NT2/D1 (cell line): ENCODE results near the gene GZMM.

Experiments
- SUZ12 ChIP-seq: IDR thresholded peaks from 2 replicates; pipeline ENCODE4 v1.6.1; 2011; ENCODE audit not compliant: insufficient read length, insufficient read depth; ENCODE audit errors: extremely low read depth
- YY1 ChIP-seq: IDR thresholded peaks from 2 replicates; pipeline ENCODE4 v1.6.1; 2011; ENCODE audit not compliant: insufficient read length, insufficient read depth
- ZNF274 ChIP-seq: IDR thresholded peaks from 2 replicates; pipeline ENCODE4 v1.6.1; 2011; ENCODE audit warnings: mild to moderate bottlenecking, low read depth, low read length

DNA sequence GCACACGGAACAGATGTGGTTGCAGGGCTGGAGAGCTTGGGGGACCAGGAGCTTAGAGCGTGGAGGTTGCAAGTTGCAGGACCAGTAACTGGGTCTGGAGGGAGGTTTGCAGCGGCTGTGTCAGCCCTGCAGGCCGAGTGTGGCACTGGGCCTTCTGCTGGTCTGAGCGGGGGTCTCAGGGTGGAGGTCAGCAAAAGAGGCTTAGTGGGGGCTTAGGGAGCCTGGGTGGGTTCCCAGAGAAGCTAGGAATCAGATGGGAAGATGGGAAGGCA is 40.1 kb downstream of the GZMM start:
- no peak for TF ChIP-seq SUZ12
- TF ChIP-seq ZNF274: no peak
- TF ChIP-seq YY1: no peak
